Nephron progenitor cell (in vitro differentiated cells): ENCODE data around the gene DENND4C.

ENCODE experiments used
- DNase-seq: peaks from one replicate; pipeline ENCODE4 v3.0.0; 2021
- H3K27ac Mint-ChIP-seq: 2 replicates; pipeline ENCODE4 v1.8.0; 2021; ENCODE audit warnings: mild to moderate bottlenecking, moderate library complexity, mixed read lengths
- H3K27me3 Mint-ChIP-seq: 2 replicates; pipeline ENCODE4 v1.8.0; 2021; ENCODE audit warnings: mild to moderate bottlenecking, low read depth, mixed read lengths; ENCODE audit not compliant: poor library complexity
- H3K36me3 Mint-ChIP-seq: 2 replicates; pipeline ENCODE4 v1.8.0; 2021; ENCODE audit warnings: low read depth, mixed read lengths
- H3K4me1 Mint-ChIP-seq: 2 replicates; pipeline ENCODE4 v1.8.0; 2021; ENCODE audit warnings: mixed read lengths
- H3K4me3 Mint-ChIP-seq: 2 replicates; pipeline ENCODE4 v1.8.0; 2021; ENCODE audit warnings: mild to moderate bottlenecking, moderate library complexity, mixed read lengths
- H3K9me3 Mint-ChIP-seq: 2 replicates; pipeline ENCODE4 v1.8.0; 2021; ENCODE audit warnings: mild to moderate bottlenecking, moderate library complexity, mixed read lengths
- TF ChIP-seq, protein P1 (sequence below): fragments of 200-600 bp; sonication (generic); IDR thresholded peaks from 2 replicates; pipeline ENCODE4 v1.5.0; 2021; ENCODE audit warnings: antibody characterized with exemption

The DENND4C gene

GRCh38 chr9:19420877-19421276 lies 190.4 kb downstream of the DENND4C start:
- peaks cover 56% of the 10 kb centered on the region for H3K36me3 Mint-ChIP-seq
- H3K27ac Mint-ChIP-seq, result no peak overlapping the region
- peaks cover 15% of the 10 kb centered on the region for H3K4me1 Mint-ChIP-seq
- TF ChIP-seq, protein P1, sequence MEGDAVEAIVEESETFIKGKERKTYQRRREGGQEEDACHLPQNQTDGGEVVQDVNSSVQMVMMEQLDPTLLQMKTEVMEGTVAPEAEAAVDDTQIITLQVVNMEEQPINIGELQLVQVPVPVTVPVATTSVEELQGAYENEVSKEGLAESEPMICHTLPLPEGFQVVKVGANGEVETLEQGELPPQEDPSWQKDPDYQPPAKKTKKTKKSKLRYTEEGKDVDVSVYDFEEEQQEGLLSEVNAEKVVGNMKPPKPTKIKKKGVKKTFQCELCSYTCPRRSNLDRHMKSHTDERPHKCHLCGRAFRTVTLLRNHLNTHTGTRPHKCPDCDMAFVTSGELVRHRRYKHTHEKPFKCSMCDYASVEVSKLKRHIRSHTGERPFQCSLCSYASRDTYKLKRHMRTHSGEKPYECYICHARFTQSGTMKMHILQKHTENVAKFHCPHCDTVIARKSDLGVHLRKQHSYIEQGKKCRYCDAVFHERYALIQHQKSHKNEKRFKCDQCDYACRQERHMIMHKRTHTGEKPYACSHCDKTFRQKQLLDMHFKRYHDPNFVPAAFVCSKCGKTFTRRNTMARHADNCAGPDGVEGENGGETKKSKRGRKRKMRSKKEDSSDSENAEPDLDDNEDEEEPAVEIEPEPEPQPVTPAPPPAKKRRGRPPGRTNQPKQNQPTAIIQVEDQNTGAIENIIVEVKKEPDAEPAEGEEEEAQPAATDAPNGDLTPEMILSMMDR, result no peak
- H3K27me3 Mint-ChIP-seq, result peaks cover 10% of the 10 kb centered on the region
- H3K4me3 Mint-ChIP-seq, result no peak overlapping the region
- no peak for DNase-seq
- peaks cover 18% of the 10 kb centered on the region for H3K9me3 Mint-ChIP-seq
